Upper lobe of left lung (tissue), 4 donors: ENCODE data around the gene SAA4.

ENCODE experiments used
- POLR2A ChIP-seq, 4 donors: fragments of 450-650 bp; IDR thresholded peaks; one replicate each; pipeline ENCODE4 v1.5.1; 2016 to 2017; ENCODE audit warnings: antibody characterized with exemption in 4 of 4, mild to moderate bottlenecking in 2 of 4
- TF ChIP-seq, protein P1 (sequence below), 6 experiments: fragments of 450-650 bp in 4 of 6; fragments of 200-600 bp in 2 of 6; sonication (generic) in 2 of 6; IDR thresholded peaks; one replicate each; pipeline ENCODE4 v1.5.1; 2016 to 2019; ENCODE audit warnings: antibody characterized with exemption in 6 of 6

DNA sequence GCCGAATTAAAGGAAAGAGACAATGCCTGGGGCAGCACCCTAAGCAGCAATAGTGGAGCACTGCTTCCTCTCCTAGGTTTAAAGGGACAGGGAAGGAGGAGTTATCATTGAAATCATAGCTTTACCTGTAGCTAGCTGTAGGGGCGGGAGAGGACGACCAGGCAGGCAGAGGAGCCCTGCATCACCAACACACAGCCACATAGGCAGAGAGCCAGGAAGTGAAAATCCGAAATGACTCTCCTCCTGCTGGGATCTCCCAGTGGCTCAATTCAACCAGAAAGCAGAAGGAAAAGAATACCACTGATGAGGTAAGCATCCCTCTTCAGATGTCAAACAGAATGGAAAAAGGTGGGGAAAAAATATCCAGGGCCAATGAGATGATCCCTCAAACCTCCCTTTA is 43.6 kb downstream of the SAA4 start:
- TF ChIP-seq, protein P1, sequence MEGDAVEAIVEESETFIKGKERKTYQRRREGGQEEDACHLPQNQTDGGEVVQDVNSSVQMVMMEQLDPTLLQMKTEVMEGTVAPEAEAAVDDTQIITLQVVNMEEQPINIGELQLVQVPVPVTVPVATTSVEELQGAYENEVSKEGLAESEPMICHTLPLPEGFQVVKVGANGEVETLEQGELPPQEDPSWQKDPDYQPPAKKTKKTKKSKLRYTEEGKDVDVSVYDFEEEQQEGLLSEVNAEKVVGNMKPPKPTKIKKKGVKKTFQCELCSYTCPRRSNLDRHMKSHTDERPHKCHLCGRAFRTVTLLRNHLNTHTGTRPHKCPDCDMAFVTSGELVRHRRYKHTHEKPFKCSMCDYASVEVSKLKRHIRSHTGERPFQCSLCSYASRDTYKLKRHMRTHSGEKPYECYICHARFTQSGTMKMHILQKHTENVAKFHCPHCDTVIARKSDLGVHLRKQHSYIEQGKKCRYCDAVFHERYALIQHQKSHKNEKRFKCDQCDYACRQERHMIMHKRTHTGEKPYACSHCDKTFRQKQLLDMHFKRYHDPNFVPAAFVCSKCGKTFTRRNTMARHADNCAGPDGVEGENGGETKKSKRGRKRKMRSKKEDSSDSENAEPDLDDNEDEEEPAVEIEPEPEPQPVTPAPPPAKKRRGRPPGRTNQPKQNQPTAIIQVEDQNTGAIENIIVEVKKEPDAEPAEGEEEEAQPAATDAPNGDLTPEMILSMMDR (IDR thresholded peaks at IDR 0.05) = no peak
- no peak for TF ChIP-seq POLR2A (IDR thresholded peaks at IDR 0.05)
